IMR-90 (cell line): ENCODE results near the gene CYS1. TPM values are rescaled to one million over a fixed set of nuclear protein-coding genes. Genes with fewer than 3 reads are reported as not detected.

ENCODE experiments used
- ATAC-seq: fragments of 200-7000 bp; cut with Tn5 transposase; 2 replicates; pipeline ENCODE4 v1.9.1; 2020; ENCODE audit warnings: low read depth, mild to moderate bottlenecking, moderate library complexity
- BruUV-seq: library from RNA; stranded (reverse); fragments of 400-500 nt; replicated peaks from 2 replicates; lab custom pipeline; 2021; lab: Mats Ljungman, UMichigan
- CTCF ChIA-PET: fragments of 300-600 bp; formaldehyde crosslinking; extraction: SDS; loops from one replicate; lab custom pipeline; 2021; ENCODE audit warnings: antibody characterized with exemption; lab: Yijun Ruan, JAX
- POLR2A ChIA-PET: fragments of 300-600 bp; sonication (Branson Sonifier 250); formaldehyde crosslinking; loops from one replicate; lab custom pipeline; 2022; ENCODE audit warnings: antibody characterized with exemption; ENCODE audit not compliant: unreplicated experiment; lab: Charles Lee
- DNase-seq: peaks from one replicate; pipeline ENCODE4 v3.0.0; 2013
- H2AFZ ChIP-seq: replicated peaks from 2 replicates; pipeline ENCODE3; 2013; ENCODE audit warnings: low read length, mild to moderate bottlenecking; ENCODE audit not compliant: poor library complexity
- H2AK5ac ChIP-seq: 2 replicates; pipeline ENCODE4 v1.6.1; 2013; ENCODE audit warnings: low read depth, low read length, inconsistent platforms
- H2AK9ac ChIP-seq: replicated peaks from 2 replicates; pipeline ENCODE3; 2013; ENCODE audit warnings: mild to moderate bottlenecking, low read depth, low read length, moderate library complexity; ENCODE audit not compliant: poor library complexity
- H2BK120ac ChIP-seq: 2 replicates; pipeline ENCODE4 v1.6.1; 2013; ENCODE audit warnings: low read depth, low read length, inconsistent platforms
- H2BK15ac ChIP-seq: 3 replicates; pipeline ENCODE4 v1.6.1; 2013; ENCODE audit warnings: low read depth, low read length, inconsistent platforms
- H2BK20ac ChIP-seq: 2 replicates; pipeline ENCODE4 v1.6.1; 2013; ENCODE audit warnings: low read depth, mild to moderate bottlenecking, inconsistent platforms, low read length, moderate library complexity
- H2BK5ac ChIP-seq: 2 replicates; pipeline ENCODE4 v1.6.1; 2013; ENCODE audit warnings: mild to moderate bottlenecking, low read depth, low read length, inconsistent platforms; ENCODE audit not compliant: poor library complexity, severe bottlenecking
- H3K14ac ChIP-seq: replicated peaks from 2 replicates; pipeline ENCODE4 v1.6.1; 2013; ENCODE audit warnings: low read depth, low read length, inconsistent platforms
- H3K18ac ChIP-seq: 2 replicates; pipeline ENCODE4 v1.6.1; 2013; ENCODE audit warnings: low read depth, low read length, control low read depth
- H3K23ac ChIP-seq: 2 replicates; pipeline ENCODE4 v1.6.1; 2013; ENCODE audit warnings: low read depth, low read length, inconsistent platforms
- H3K27ac ChIP-seq: 2 replicates; pipeline ENCODE4 v1.5.1; 2013; ENCODE audit warnings: mild to moderate bottlenecking, control low read depth, low read length; ENCODE audit not compliant: insufficient read depth
- H3K27me3 ChIP-seq: 2 replicates; pipeline ENCODE4 v1.6.1; 2013; ENCODE audit warnings: low read length; ENCODE audit not compliant: control insufficient read depth, insufficient read depth
- H3K36me3 ChIP-seq: 2 replicates; pipeline ENCODE4 v1.6.1; 2013; ENCODE audit warnings: low read length, mixed read lengths; ENCODE audit not compliant: control insufficient read depth, insufficient read depth
- H3K4ac ChIP-seq: 2 replicates; pipeline ENCODE4 v1.6.1; 2013; ENCODE audit warnings: low read depth, low read length, inconsistent platforms
- H3K4me1 ChIP-seq: 2 replicates; pipeline ENCODE4 v1.6.1; 2013; ENCODE audit warnings: low read length, mixed read lengths; ENCODE audit not compliant: control insufficient read depth, insufficient read depth
- H3K4me2 ChIP-seq: 2 replicates; pipeline ENCODE4 v1.6.1; 2013; ENCODE audit warnings: low read depth, mild to moderate bottlenecking, control low read depth, low read length, moderate library complexity
- H3K4me3 ChIP-seq: 2 replicates; pipeline ENCODE4 v1.5.1; 2013; ENCODE audit warnings: low read depth, mild to moderate bottlenecking, control low read depth, low read length, moderate library complexity; ENCODE audit not compliant: insufficient read depth
- H3K56ac ChIP-seq: 2 replicates; pipeline ENCODE4 v1.6.1; 2013; ENCODE audit warnings: low read length, inconsistent platforms; ENCODE audit not compliant: insufficient read depth; ENCODE audit errors: extremely low read depth
- H3K79me1 ChIP-seq, 2 experiments: 2 replicates each; pipeline ENCODE4 v1.6.1; 2013; ENCODE audit warnings: low read length in 2 of 2, inconsistent platforms in 1 of 2, low read depth in 1 of 2
- H3K9ac ChIP-seq: 2 replicates; pipeline ENCODE4 v1.6.1; 2013; ENCODE audit warnings: low read depth, low read length, control low read depth
- H3K9me1 ChIP-seq: 2 replicates; pipeline ENCODE4 v1.6.1; 2013; ENCODE audit warnings: low read length, inconsistent platforms; ENCODE audit not compliant: insufficient read depth
- H3K9me3 ChIP-seq: 2 replicates; pipeline ENCODE4 v1.6.1; 2013; ENCODE audit warnings: low read length; ENCODE audit not compliant: control insufficient read depth, insufficient read depth
- H4K20me1 ChIP-seq: 2 replicates; pipeline ENCODE4 v1.6.1; 2013; ENCODE audit warnings: low read length, inconsistent platforms; ENCODE audit not compliant: insufficient read depth
- H4K5ac ChIP-seq: 2 replicates; pipeline ENCODE4 v1.6.1; 2013; ENCODE audit warnings: mild to moderate bottlenecking, low read depth, low read length, control low read depth
- H4K8ac ChIP-seq, 2 experiments: 2 replicates each; pipeline ENCODE4 v1.6.1; 2013; ENCODE audit warnings: low read depth in 2 of 2, low read length in 2 of 2, control low read depth in 1 of 2, inconsistent platforms in 1 of 2
- H4K91ac ChIP-seq: 2 replicates; pipeline ENCODE4 v1.6.1; 2013; ENCODE audit warnings: low read depth, low read length, inconsistent platforms; ENCODE audit not compliant: insufficient read depth
- CEBPB ChIP-seq: IDR thresholded peaks from 2 replicates; pipeline ENCODE4 v1.6.1; 2012; ENCODE audit warnings: low read depth, low read length, improper control_type of control experiment
- CHD1 ChIP-seq: IDR thresholded peaks from 2 replicates; pipeline ENCODE4 v1.6.1; 2012; ENCODE audit warnings: low read depth, low read length, improper control_type of control experiment
- MAFK ChIP-seq: IDR thresholded peaks from 2 replicates; pipeline ENCODE4 v1.6.1; 2012; ENCODE audit warnings: low read depth, low read length, improper control_type of control experiment
- MAZ ChIP-seq: IDR thresholded peaks from 2 replicates; pipeline ENCODE4 v1.6.1; 2012; ENCODE audit warnings: low read depth, mild to moderate bottlenecking, low read length, improper control_type of control experiment, moderate library complexity, borderline replicate concordance
- RAD21 ChIP-seq: IDR thresholded peaks from 2 replicates; pipeline ENCODE4 v1.6.1; 2012; ENCODE audit warnings: low read length, improper control_type of control experiment
- RCOR1 ChIP-seq: IDR thresholded peaks from 2 replicates; pipeline ENCODE4 v1.6.1; 2012; ENCODE audit warnings: mild to moderate bottlenecking, low read length, improper control_type of control experiment; ENCODE audit not compliant: insufficient replicate concordance
- RFX5 ChIP-seq: IDR thresholded peaks from 2 replicates; pipeline ENCODE4 v1.8.0; 2012; ENCODE audit warnings: low read depth, mild to moderate bottlenecking, low read length, moderate library complexity
- SMC3 ChIP-seq: fragments of 150-350 bp; IDR thresholded peaks from 2 replicates; pipeline ENCODE4 v1.6.1; 2016; ENCODE audit warnings: low read depth, mild to moderate bottlenecking, antibody characterized with exemption, low read length, moderate library complexity
- WGBS, 2 experiments: methylation state at CpG; one replicate each; pipeline versions ENCODE4 v1.1.5 to v1.1.7; 2013; ENCODE audit warnings: missing lambda C conversion rate in 2 of 2; ENCODE audit not compliant: insufficient read length in 1 of 2; ENCODE audit errors: extremely low coverage in 2 of 2; 5-methylcytosine and 5-hydroxymethylcytosine counted together
- dilution Hi-C: fragments of 300-500 bp; cut with HindIII; formaldehyde crosslinking; loops from one replicate; pipeline ENCODE4 v1.14.3; 2018; ENCODE audit warnings: low sequenced_read_pairs; ENCODE audit not compliant: unreplicated experiment
- in situ Hi-C: fragments of 300-500 bp; cut with MboI; formaldehyde crosslinking; loops from 3 replicates; pipeline ENCODE4 v1.14.3; 2019; ENCODE audit warnings: low sequenced_read_pairs, inconsistent platforms, mixed read lengths
- intact Hi-C: fragments of 100-400 bp; cut with micrococcal nuclease; formaldehyde crosslinking; loops from 2 replicates; pipeline ENCODE4 v1.10.0; 2022
- polyA plus RNA-seq, 3 experiments: library from polyadenylated mRNA; depleted of rRNA; stranded (reverse); fragments of >200 nt; gene quantifications; 2 replicates each; pipeline ENCODE4 v1.2.3, GENCODE V29; 2012; ENCODE audit warnings: low replicate concordance in 1 of 3
- total RNA-seq: library from RNA; depleted of rRNA; stranded (reverse); fragments of >200 nt; gene quantifications from 2 replicates; pipeline ENCODE4 v1.2.3, GENCODE V29; 2012

Gene CYS1
- total and polyA plus RNA-seq, 2 of the 4 experiments (the other 2 are of a cell fraction) = under 0.01 to 0.12 TPM

DNA sequence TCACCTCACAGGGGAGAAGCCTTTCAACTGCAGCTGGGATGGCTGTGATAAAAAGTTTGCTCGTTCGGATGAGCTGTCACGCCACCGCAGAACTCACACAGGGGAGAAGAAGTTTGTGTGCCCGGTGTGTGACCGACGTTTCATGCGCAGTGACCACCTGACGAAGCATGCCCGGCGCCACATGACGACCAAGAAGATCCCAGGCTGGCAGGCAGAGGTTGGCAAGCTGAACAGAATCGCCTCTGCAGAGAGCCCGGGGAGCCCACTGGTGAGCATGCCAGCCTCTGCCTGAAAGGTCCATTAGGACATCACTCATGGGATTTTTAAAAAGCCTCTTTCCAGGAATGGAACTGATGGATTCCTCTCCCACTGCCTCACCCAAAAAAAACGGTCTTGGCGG, 28.0 kb downstream of the CYS1 start:
- H3K14ac ChIP-seq = no peak overlapping the region
- 96% methylated on average over 10 of the region's 16 CpGs; no CpG with 5 or more reads in 1 of the 2 experiments for WGBS, 2 experiments
- H2BK15ac ChIP-seq = no peak overlapping the region
- H2BK5ac ChIP-seq = no peak overlapping the region
- H3K23ac ChIP-seq = no peak overlapping the region
- peaks cover 2% of the 10 kb centered on the region; the same call in 1 of the 2 replicates for H4K20me1 ChIP-seq
- no peak overlapping the region for H4K5ac ChIP-seq
- H3K9me1 ChIP-seq = 0 out of 2 replicates have a peak, but pooled peaks cover 3% of the 10 kb centered on the region
- peaks cover 19% of the 10 kb centered on the region for H3K36me3 ChIP-seq
- dilution Hi-C loops = no loop called here
- peaks cover 2 to 4% of the 10 kb centered on the region in 2 experiments; a peak in 2 of 4 replicates for H3K79me1 ChIP-seq
- H3K4me1 ChIP-seq = peaks cover 8% of the 10 kb centered on the region; the same call in 1 of the 2 replicates
- H3K9ac ChIP-seq = no peak overlapping the region
- no peak overlapping the region for H2AK5ac ChIP-seq
- intact Hi-C loops = no loop called here
- no peak overlapping the region for H3K4ac ChIP-seq
- ATAC-seq (no peak), DNase-seq (no peak)
- no peak overlapping the region for H3K27ac ChIP-seq
- H2BK120ac ChIP-seq = no peak overlapping the region
- no TSS peak for BruUV-seq
- POLR2A ChIA-PET = no interaction called here
- H3K27me3 ChIP-seq = no peaks in the 10 kb centered on the region
- no peak overlapping the region for H2AFZ ChIP-seq
- no peak overlapping the region for H2AK9ac ChIP-seq
- H3K18ac ChIP-seq = no peak overlapping the region
- H3K56ac ChIP-seq = no peak overlapping the region
- no peak overlapping the region for H2BK20ac ChIP-seq
- in situ Hi-C loops = no loop called here
- H3K9me3 ChIP-seq = no peaks in the 10 kb centered on the region
- H3K4me3 ChIP-seq = no peak overlapping the region
- no peak overlapping the region for H4K8ac ChIP-seq
- no peak for TF ChIP-seq SMC3
- TF ChIP-seq CHD1 = no peak
- no peak for TF ChIP-seq RCOR1
- TF ChIP-seq CEBPB = no peak
- TF ChIP-seq MAZ = no peak
- no peak for TF ChIP-seq RFX5
- TF ChIP-seq MAFK = no peak
- TF ChIP-seq RAD21 = no peak
- H3K4me2 ChIP-seq = no peak overlapping the region
- no peak overlapping the region for H4K91ac ChIP-seq
- CTCF ChIA-PET = no interaction called here
